Measurements from ENCODE around the gene GRIA4. TPM values are rescaled to one million over a fixed set of nuclear protein-coding genes. Genes with fewer than 3 reads are reported as not detected.

The GRIA4 gene
- total and polyA plus RNA-seq, 2 donors (not counting 1 experiment from before 2014, with no cell fraction given): 0.15 to 0.50 TPM

DNA sequence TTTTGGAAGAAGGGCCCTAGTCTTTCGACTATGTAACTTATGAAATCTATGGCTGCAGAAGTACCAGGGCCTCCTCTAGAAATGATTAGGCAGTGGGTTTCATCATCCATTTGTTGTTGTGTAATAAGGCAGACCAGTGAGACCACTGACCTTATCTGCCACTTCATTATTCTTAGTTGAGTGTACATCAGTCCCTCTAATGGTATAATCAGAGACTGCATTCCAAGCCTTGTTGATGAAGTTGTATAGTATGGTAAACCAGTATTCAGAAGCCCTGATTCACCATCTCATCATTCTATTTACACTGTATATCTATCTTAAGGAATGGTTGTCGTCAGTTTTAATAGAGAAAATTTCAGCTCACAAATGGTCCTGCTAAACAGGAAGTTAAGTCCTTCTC lies 32.2 kb upstream of the GRIA4 start:
- no peak for TF ChIP-seq EZH2 (IDR thresholded peaks at IDR 0.05; ENCODE audit: low read length, missing control alignments)
- TF ChIP-seq, protein P1, sequence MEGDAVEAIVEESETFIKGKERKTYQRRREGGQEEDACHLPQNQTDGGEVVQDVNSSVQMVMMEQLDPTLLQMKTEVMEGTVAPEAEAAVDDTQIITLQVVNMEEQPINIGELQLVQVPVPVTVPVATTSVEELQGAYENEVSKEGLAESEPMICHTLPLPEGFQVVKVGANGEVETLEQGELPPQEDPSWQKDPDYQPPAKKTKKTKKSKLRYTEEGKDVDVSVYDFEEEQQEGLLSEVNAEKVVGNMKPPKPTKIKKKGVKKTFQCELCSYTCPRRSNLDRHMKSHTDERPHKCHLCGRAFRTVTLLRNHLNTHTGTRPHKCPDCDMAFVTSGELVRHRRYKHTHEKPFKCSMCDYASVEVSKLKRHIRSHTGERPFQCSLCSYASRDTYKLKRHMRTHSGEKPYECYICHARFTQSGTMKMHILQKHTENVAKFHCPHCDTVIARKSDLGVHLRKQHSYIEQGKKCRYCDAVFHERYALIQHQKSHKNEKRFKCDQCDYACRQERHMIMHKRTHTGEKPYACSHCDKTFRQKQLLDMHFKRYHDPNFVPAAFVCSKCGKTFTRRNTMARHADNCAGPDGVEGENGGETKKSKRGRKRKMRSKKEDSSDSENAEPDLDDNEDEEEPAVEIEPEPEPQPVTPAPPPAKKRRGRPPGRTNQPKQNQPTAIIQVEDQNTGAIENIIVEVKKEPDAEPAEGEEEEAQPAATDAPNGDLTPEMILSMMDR (conservative IDR thresholded peaks at IDR 0.05 in 1 of 2, IDR thresholded peaks at IDR 0.05 in 1 of 2; ENCODE audit: low read depth in 1 of 2, low read length in 2 of 2): peak in 1 of 2 donors; percentile 39
- DNase-seq (ENCODE audit: low read depth in 2 of 2): peak; percentile 2 to 64

DNA sequence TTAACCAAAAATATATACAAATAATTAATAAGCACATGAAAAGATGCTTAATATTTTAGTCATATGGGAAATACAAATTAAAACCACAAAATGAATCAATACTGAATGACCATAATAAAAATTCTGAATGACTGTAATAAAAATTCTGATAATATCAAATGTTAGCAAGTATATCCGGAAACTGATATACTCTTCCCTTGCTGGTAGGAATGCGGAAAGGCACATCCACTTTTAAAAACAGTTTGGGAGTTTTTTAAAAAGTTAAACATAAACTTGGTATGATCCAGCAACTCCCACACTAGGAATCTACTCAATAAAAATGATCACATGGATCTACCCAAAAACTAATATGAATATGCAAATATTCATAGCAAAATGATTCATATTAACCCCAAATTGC lies 30.8 kb upstream of the GRIA4 start:
- no peaks in the 10 kb centered on the region for H3K36me3 ChIP-seq (ENCODE audit: control insufficient read depth, insufficient read depth, low read length)
- TF ChIP-seq, protein P1 (conservative IDR thresholded peaks at IDR 0.05 in 1 of 2, IDR thresholded peaks at IDR 0.05 in 1 of 2; ENCODE audit: low read depth in 1 of 2, low read length in 2 of 2): peak in 1 of 2 donors; percentile 7
- TF ChIP-seq EZH2 (IDR thresholded peaks at IDR 0.05; ENCODE audit: low read length, missing control alignments): no peak
- H2AFZ ChIP-seq (ENCODE audit: low read length): no peak overlapping the region
- H4K20me1 ChIP-seq (ENCODE audit: control insufficient read depth, extremely low read depth, insufficient read depth, low read length): no peaks in the 10 kb centered on the region
- H3K9ac ChIP-seq (ENCODE audit: insufficient read depth, low read length): no peak overlapping the region
- H3K4me3 ChIP-seq (replicated peaks in 1 of 4; ENCODE audit: control extremely low read depth in 1 of 4, insufficient read depth in 1 of 4, low read depth in 3 of 4, low read length in 4 of 4): no peak overlapping the region
- no peaks in the 10 kb centered on the region for H3K27me3 ChIP-seq (ENCODE audit: control insufficient read depth, insufficient read depth, low read length)
- DNase-seq (ENCODE audit: low read depth in 2 of 2): no peak
- H3K27ac ChIP-seq (ENCODE audit: insufficient read depth, low read length): no peak overlapping the region
- H3K79me2 ChIP-seq (ENCODE audit: control insufficient read depth, insufficient read depth, low read length): no peaks in the 10 kb centered on the region
- H3K4me2 ChIP-seq (ENCODE audit: extremely low read depth, insufficient read depth, low read length): no peak overlapping the region
- no peaks in the 10 kb centered on the region for H3K4me1 ChIP-seq (ENCODE audit: control insufficient read depth, extremely low read depth, insufficient read depth, low read length)
- no peaks in the 10 kb centered on the region for H3K9me3 ChIP-seq (ENCODE audit: control insufficient read depth, insufficient read depth, low read depth, low read length)

More for the DNA sequence above, 32.2 kb upstream of the GRIA4 start:
- no peaks in the 10 kb centered on the region for H3K9me3 ChIP-seq (ENCODE audit: control insufficient read depth, insufficient read depth, low read depth, low read length)
- no peaks in the 10 kb centered on the region for H3K4me1 ChIP-seq (ENCODE audit: control insufficient read depth, extremely low read depth, insufficient read depth, low read length)
- H2AFZ ChIP-seq (ENCODE audit: low read length): no peak overlapping the region
- H3K27ac ChIP-seq (ENCODE audit: insufficient read depth, low read length): no peak overlapping the region
- no peak overlapping the region for H3K9ac ChIP-seq (ENCODE audit: insufficient read depth, low read length)
- H3K79me2 ChIP-seq (ENCODE audit: control insufficient read depth, insufficient read depth, low read length): no peaks in the 10 kb centered on the region
- no peaks in the 10 kb centered on the region for H3K27me3 ChIP-seq (ENCODE audit: control insufficient read depth, insufficient read depth, low read length)
- H3K4me3 ChIP-seq (replicated peaks in 1 of 4; ENCODE audit: control extremely low read depth in 1 of 4, insufficient read depth in 1 of 4, low read depth in 3 of 4, low read length in 4 of 4): no peak overlapping the region
- H3K4me2 ChIP-seq (ENCODE audit: extremely low read depth, insufficient read depth, low read length): no peak overlapping the region
- no peaks in the 10 kb centered on the region for H3K36me3 ChIP-seq (ENCODE audit: control insufficient read depth, insufficient read depth, low read length)
- H4K20me1 ChIP-seq (ENCODE audit: control insufficient read depth, extremely low read depth, insufficient read depth, low read length): no peaks in the 10 kb centered on the region

DNA sequence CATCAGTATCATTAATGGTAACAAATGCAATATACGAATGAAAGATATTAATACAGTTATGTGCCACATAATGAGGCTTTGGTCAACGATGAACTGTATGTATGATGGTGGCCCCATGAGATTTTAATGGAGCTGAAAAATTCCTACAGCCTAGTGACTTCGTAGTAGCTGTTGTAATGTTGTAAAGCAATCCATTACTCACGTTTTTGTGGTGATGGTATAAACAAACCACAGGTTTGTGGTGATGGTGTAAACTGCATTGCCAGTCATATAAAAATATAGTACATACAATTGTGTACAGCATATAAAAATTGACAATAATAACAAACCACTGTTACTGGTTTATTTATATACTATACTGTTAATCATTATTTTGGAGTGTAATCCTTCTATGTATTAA lies 27.4 kb upstream of the GRIA4 start:
- Histone ChIP-seq H2AFZ (ENCODE audit: low read length) (no peak overlapping the region), H3K27me3 (ENCODE audit: control insufficient read depth, insufficient read depth, low read length) (no peaks in the 10 kb centered on the region), H3K4me2 (ENCODE audit: extremely low read depth, insufficient read depth, low read length) (no peak overlapping the region), H3K4me3 (replicated peaks in 1 of 4; ENCODE audit: control extremely low read depth in 1 of 4, insufficient read depth in 1 of 4, low read depth in 3 of 4, low read length in 4 of 4) (no peak overlapping the region), H3K9me3 (ENCODE audit: control insufficient read depth, insufficient read depth, low read depth, low read length) (no peaks in the 10 kb centered on the region), H3K79me2 (ENCODE audit: control insufficient read depth, insufficient read depth, low read length) (no peaks in the 10 kb centered on the region), H4K20me1 (ENCODE audit: control insufficient read depth, extremely low read depth, insufficient read depth, low read length) (no peaks in the 10 kb centered on the region), H3K9ac (ENCODE audit: insufficient read depth, low read length) (no peak overlapping the region), H3K27ac (ENCODE audit: insufficient read depth, low read length) (no peak overlapping the region), H3K4me1 (ENCODE audit: control insufficient read depth, extremely low read depth, insufficient read depth, low read length) (no peaks in the 10 kb centered on the region), H3K36me3 (ENCODE audit: control insufficient read depth, insufficient read depth, low read length) (no peaks in the 10 kb centered on the region)
- peak in 1 of 2 donors; percentile 2 for DNase-seq (ENCODE audit: low read depth in 2 of 2)
- TF ChIP-seq, protein P1 (conservative IDR thresholded peaks at IDR 0.05 in 1 of 2, IDR thresholded peaks at IDR 0.05 in 1 of 2; ENCODE audit: low read depth in 1 of 2, low read length in 2 of 2): no peak
- TF ChIP-seq EZH2 (IDR thresholded peaks at IDR 0.05; ENCODE audit: low read length, missing control alignments): no peak

All from fibroblast of lung (primary cell).